CD4-positive, alpha-beta T cell treated with Interleukin-21 for 1 hour (primary cell): Measurements from ENCODE around the gene KLHL22.
A peak's percentile ranks its signal among the peaks of the same experiment; 100 is the strongest.
"Not testable (repeated sequence)": the region's sequence is repeated elsewhere in the genome, so short reads cannot be mapped to it uniquely, and the experiment has no call there.

ENCODE experiments used
- DNase-seq: peaks from one replicate; pipeline ENCODE4 v3.0.0-alpha.2; 2020

Gene KLHL22

DNA sequence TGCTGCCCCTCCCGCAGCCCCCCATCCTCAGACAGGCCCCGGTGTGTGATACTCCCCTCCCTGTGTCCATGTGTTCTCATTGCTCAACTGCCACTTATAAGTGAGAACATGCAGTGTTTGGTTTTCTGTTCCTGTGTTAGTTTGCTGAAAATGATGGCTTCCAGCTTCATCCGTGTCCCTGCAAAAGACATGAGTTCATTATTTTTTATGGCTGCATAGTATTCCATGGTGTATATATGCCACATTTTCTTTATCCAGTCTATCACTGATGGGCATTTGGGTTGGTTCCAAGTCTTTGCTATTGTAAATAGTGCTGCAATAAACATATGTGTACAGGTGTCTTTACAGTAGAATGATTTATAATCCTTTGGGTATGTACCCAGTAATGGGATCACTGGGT is 80.4 kb downstream of the KLHL22 start:
- DNase-seq, result not testable (repeated sequence)

DNA sequence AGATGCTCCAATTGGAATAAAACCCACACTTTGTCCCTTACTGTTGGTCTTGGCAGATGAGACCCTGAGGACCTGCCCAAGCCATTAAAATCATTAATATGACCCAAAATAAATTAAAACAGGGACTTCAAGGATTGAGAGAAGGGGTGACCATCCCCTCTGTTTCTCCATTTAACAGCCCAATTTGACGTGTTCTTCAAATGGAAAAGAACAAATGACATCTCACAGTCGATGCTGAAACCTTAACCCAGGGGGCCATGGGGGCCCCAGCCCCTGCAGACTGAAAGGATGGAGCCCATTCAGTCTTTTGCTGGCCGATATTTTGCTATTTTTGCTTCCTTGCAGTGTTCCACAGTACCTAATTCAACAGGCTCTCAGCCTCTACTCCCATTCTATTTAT is 81.1 kb downstream of the KLHL22 start:
- DNase-seq, result no peak

DNA sequence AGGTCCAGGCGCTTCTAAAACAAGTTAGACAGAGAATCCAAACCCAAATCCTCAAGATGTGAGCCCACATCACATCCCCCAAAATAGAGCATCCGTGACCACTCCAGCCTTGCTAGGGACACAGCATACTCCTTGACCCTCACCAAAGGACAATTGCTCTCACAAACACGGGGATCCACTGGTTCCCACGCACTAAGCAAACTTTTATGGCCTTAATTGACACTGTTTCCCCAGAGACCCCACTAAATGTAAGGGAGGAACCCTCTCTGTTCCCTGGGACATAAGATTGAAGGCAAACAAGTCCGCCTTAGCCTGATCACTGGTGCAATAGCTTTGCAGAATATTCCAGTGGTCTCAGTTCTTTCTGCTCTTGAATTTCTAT is 81.5 kb downstream of the KLHL22 start:
- DNase-seq, result no peak

DNA sequence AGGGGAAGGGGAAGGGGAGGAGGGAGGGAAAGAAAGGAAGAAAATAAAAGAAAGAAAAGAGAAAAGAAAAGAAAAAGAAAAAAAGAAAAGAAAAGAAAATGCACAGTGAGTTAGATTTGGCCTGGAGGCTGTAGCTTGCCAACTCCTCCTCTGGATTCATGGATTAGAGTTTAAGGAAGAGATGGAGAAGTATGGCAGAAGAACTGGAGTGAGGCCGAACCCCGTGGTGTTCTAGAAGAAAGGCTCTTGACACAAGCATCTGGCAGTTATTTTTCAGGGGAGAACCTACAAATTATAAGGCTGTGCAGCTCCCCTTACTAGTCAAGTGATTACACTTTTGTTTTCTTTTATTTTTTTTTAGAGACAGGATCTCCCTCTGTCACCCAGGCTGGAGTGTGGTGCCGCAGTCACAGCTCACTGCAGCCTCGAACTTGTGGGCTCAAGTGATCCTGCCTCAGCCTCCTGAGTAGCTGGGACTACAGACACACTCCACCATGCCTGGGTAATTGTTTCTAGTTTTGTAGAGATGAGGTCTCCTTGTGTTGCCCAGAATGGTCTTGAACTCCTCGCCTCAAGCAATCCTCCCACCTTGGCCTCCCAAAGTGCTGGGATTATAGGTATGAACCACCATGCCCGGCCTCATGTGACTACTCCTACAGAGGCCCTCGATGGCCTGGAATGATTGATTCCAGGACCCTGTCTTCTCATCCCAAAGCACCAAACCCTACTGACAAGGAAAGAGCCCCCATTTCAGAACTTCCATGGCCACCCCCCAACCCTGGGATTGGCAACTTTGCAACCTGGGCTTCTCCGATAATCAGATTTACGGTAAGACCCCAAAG is 82.2 kb downstream of the KLHL22 start:
- no peak for DNase-seq

DNA sequence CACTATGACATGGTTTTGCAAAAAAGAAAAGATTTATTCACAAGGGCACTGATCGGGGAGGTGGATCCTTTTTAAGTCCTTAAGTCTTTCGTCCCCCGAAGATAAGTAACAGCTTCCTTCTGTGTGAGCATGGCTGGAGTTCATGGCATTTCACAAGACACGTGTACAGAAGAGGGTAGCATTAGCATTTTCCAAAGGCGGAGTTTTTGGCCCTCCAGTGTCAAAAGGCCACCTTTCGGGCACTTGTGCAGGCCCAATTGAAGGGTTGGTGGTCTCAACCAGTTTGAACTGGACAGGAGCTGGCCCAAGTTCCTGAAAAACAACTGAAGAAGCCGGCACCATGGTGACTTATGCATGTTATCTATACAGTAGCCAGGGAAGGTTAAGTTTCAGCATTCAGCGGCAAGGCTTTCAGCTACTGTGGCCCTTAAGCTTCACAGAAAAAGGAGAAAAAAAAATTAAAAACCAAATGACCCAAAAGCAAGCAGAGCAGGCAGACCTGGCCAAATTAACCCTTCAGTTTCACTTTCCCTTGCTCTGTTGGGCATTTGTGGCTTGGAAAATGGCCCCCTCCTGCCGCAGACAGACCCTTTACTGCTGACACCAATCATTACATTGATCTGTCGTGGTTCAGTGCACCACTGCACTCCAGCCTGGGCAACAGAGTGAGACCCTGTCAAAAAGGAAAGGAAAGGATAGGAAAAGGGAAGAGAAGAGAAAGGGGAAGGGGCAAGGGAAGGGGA is 83.0 kb downstream of the KLHL22 start:
- DNase-seq, result no peak

DNA sequence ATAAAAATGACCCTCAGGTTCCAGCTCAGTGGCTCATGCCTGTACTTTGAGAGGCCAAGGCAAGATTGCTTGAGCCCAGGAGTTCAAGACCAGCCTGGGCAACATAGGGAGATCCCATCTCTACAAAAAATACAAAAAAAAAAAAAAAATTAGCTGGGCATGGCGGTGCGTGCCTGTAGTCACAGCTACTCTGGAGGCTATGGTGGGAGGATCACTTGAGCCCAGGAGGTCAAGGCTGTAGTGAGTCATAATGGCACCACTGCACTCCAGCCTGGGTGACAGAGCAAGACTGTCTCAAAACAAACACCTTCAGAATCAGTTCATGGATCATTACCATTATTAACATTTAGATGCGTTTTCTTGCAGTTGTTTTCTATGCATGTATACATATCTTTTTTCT is 86.2 kb downstream of the KLHL22 start:
- not testable (repeated sequence) for DNase-seq

DNA sequence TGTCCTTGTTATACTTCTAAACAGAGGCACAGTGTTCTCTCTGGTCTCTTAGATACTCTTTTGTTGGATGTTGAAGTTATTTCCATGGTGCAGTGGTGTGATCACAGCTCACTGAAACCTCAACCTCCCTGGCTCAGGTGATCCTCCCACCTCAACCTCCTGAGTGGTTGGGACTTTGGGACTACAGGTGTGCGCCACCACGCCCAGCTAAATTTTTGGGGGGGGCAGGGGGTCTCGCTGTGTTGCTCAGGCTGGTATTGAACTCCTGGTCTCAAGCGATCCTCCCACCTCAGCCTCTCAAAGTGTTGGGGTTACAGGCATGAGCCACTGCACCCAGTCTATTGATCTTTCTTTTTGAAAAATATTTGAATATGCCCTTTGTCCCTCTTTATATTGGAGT is 86.7 kb downstream of the KLHL22 start:
- no peak for DNase-seq

DNA sequence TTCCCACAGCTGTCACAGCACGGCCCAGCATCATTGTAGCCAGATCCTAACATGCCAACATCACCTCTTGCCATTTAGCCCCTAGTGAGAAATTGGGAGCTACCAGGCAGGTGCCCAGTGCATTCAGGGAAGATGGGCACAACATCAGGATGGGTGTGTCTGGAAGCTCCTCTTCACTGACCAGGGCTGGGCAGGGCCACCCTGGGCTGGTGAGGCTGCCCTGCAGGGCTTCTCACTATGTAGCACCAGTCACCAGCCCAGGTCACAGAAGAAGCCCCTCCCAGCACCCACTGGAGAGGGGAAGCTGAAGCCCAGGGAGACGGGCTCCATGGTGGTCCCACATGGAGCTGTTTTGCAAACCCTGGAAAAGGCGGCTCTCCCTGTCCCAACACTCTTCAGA is 87.8 kb downstream of the KLHL22 start:
- no peak for DNase-seq

DNA sequence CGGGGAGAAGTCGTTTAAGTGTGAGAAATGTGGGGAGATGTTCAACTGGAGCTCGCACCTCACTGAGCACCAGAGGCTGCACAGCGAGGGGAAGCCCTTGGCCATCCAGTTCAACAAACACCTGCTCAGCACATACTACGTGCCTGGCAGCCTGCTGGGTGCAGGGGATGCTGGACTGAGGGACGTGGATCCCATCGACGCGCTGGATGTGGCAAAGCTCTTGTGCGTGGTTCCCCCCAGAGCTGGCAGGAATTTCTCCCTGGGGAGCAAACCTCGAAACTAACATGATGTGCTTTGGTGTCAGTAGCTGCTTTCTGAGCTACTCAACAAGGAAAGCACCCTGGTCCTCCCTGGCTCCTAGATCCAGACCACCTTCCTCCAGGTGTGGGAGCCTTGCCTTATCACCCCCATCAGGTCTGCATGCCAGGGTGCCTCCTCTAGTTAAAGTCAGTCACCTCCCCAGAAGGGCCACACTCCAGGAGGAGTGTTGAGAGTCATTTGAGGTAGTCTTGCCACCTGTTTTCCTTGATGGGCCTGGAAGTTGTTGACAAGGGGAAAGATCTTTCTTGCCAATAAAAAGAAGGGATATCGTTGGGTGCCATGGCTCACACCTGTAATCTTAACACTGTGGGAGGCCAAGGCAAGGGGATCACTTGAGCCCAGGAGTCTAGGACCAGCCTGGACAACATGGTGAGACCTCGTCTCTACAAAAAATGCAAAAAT is 88.7 kb downstream of the KLHL22 start:
- DNase-seq, result no peak

DNA sequence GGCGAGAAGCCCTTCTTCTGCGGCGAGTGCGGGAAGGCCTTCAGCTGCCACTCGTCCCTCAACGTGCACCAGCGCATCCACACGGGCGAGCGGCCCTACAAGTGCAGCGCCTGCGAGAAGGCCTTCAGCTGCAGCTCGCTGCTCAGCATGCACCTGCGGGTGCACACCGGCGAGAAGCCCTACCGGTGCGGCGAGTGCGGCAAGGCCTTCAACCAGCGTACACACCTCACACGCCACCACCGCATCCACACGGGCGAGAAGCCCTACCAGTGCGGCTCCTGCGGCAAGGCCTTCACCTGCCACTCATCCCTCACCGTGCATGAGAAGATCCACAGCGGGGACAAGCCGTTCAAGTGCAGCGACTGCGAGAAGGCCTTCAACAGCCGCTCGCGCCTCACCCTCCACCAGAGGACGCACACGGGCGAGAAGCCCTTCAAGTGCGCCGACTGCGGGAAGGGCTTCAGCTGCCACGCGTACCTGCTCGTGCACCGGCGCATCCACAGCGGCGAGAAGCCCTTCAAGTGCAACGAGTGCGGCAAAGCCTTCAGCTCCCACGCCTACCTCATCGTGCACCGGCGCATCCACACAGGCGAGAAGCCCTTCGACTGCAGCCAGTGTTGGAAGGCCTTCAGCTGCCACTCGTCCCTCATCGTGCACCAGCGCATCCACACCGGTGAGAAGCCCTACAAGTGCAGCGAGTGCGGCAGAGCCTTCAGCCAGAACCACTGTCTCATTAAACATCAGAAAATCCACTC is 89.5 kb downstream of the KLHL22 start:
- no peak for DNase-seq

DNA sequence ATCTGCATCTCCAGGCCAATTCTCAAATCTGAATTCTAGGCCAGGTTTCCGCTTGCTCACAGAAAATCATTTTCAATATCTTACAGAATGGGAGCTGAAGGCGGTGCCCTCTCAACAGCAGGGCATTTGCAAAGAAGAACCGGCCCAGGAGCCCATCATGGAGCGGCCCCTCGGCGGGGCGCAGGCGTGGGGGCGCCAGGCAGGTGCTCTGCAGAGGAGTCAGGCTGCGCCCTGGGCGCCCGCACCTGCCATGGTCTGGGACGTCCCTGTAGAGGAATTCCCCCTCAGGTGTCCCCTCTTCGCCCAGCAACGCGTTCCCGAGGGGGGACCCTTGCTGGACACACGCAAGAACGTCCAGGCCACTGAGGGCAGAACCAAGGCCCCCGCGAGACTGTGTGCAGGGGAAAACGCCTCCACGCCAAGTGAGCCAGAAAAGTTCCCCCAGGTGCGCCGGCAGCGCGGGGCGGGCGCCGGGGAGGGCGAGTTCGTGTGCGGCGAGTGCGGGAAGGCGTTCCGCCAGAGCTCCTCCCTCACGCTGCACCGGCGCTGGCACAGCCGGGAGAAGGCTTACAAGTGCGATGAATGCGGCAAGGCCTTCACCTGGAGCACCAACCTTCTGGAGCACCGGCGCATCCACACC is 90.2 kb downstream of the KLHL22 start:
- DNase-seq, result no peak

DNA sequence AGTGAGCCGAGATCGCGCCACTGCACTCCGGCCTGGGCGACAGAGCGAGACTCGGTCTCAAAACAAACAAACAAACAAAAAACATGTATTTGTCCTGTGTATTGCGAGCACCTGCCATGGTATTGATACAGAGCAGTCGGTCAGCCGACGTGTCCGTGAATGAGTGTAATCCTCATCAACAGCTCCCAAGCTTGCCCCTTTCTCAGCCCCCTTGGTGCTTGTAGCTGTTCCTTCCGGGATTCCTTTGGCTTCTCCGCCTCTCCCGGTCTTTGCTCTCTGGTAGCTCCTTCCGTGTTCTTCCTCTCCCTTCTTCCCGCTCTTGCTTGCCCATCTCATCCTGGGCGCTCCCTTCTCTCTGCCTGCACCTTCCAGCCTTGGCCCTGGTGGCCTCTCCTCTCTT is 90.7 kb downstream of the KLHL22 start:
- DNase-seq, result no peak

DNA sequence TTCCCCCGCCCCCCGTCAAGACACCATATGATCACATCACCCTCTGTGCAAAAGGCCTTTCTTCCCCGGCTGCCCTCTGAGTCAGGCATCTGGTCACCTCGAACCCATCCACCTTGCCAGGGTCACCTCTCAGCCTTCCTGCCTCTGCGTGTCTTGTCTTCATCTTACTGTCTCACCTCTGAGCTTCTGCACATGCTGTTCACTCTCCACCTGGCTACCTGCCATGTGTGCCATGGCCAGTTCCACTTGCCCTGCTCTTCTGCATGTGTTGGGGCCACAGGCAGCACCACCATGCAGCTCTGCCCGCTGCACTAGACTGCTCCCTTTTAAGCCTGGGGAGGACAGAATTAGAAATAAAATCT is 91.8 kb downstream of the KLHL22 start:
- DNase-seq, result no peak

DNA sequence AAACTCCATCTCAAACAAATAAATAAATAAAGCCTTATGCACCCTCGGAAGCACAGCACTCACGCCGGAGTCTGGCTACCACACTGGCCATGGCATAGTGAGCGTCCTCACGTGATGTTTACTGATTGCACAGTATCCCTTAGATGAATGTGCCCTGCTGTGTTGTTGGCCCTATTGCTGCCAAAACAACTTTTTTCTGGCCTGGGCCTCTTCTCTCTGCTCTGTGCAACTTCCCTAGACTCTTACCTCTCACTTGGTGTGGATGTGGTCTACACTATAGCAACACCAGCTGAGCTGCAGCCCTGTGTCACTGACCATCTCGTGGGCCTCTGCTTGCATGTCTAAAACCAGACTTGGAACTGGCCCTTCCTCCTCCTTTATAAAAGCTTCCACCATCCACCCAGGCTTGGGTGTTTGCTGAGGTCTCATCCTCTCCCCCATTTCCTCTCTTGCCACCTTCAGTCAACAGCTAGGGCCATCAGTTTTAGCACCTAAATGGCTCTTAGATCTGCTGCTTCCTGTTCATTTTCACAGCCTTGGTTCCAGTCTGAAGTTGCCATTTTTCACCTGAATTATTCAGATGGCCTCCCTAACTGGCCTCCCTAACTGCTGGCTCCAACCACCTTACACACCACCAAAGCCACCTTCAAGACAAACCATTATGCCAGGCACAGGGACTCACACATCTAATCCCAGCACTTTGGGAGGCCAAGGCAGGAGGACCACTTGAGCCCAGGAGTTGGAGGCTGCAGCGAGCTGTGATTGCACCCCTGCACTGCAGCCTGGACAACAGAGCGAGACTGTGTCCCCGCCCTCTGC is 92.4 kb downstream of the KLHL22 start:
- DNase-seq, result peak; percentile 6

DNA sequence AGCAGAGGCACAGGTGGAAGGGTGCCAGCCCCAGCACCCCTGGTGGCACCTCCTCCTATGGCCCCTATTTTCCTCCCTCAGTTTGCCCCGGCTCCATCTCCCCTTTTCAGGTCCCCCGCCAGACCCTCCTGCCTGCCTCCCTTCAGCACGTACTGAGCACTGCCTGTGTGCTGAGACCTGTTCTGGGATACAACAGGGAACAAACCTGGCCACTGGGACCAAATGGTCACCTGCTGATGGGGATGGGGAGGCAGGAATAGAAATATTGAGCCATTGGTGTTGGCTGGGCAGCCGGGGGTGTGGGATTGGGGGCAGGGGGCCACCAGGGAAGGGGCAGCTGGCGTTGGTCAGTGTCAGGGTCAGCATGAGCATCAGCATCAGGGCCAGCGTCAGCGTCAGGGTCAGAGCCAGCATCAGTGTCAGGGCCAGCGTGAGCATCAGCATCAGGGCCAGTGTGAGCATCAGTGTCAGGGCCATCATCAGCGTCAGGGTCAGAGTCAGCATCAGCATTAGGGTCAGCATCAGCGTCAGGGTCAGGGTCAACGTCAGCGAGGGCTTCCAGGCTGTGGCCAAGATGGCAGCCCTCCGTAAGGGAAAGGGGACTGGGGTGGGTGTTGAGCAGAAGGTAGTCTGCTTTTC is 94.1 kb downstream of the KLHL22 start:
- no peak for DNase-seq

DNA sequence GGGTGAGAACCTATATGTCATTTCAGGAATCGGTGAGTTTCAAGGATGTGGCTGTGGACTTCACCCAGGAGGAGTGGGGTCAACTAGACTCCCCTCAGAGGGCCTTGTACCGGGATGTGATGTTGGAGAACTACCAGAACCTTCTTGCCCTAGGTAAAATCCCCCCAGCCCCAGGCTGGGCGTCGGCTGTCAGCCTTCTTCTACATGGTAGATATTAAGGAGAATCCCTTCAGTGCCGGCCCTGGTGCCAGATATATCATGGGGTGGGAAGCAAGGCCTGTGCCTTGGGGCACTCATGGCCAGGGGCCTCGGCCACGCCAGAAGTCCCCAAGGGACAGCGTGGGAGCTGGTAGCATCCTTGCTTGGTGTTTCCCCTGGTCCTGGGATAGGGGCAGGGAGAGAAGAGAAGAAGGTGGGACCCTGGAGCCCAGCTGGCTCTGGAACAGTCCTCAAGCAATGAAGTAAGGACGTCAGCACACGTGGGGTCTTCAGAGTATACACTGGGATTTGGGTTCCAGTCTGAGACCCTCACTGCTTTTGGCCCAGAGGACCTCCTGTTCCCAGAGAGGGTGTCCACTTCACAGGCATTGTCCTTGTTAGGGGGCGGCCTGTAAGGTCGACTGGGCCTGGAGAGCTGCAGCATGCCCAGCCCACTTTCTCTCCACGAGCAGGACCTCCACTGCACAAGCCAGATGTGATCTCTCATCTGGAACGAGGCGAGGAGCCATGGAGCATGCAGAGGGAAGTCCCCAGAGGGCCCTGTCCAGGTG is 94.8 kb downstream of the KLHL22 start:
- no peak for DNase-seq

DNA sequence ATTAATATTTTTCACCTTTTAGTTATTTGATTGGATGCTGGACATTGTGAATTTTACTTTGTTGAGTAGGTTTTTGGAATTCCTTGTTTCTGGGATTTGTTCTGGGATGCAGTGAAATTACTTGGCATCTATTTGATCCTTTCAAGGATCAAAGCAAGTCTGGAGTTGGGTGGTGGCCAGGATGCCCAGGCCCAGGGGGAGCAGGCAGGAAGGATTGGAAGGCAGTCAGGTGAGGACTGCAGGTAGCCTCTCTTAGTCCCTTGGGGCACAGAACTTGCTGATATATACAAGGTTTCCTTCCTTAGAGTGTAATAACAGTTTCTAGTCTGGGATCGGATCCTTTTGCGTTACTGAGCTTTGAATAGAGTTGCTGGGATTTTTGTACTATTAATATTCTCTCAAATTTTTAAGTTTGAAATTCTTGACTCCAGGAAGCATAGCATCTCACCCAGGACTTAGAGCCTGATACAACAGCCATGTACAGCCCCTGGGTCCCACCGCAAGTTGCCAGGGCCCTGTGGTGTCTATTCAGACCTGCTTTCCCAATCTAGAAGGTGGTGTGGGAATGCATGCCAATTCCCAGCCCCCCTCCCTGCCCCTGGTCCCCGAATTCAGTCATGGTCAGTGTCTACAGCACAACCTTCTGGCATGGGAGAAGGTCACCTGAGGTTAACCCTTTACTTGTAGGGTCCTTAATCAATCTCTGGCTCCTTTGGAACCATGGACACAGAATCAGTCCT is 95.6 kb downstream of the KLHL22 start:
- DNase-seq, result no peak

DNA sequence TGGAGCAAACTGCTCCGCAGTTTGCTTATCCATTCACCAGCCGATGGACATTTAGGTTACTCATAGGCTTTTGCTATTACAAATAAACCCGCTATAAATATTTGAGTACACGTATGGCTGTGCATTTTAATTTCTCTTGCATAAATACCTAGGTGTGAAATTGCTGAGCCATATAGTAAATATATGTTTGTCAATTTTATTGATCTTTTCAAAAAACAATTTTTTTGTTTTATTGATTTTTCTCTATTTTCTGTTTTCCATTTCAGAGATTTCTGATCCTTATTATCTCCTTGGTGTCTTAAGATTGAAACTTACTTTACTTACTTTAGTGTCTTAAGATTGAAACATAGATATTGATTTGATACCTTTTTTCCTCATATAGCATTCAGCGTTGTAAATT is 97.2 kb downstream of the KLHL22 start:
- no peak for DNase-seq

DNA sequence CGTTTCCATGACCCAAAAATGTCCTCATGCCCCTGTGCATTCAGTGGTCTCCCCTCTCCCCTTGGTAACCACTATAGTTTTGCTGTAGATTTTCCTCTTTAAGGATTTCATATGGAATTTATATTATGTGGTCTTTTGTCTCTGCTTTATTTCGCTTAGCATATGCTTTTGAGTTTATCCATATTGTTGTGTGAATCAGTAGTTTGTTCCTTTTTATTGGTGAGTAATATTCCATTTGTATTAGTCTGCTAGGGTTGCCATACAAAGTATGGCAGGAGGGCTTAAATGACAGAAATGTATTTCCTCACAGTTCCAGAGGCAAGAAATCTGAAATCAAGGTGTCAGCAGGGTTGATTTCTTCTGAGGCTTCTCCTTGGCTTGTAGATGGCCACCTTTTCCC is 98.1 kb downstream of the KLHL22 start:
- no peak for DNase-seq

DNA sequence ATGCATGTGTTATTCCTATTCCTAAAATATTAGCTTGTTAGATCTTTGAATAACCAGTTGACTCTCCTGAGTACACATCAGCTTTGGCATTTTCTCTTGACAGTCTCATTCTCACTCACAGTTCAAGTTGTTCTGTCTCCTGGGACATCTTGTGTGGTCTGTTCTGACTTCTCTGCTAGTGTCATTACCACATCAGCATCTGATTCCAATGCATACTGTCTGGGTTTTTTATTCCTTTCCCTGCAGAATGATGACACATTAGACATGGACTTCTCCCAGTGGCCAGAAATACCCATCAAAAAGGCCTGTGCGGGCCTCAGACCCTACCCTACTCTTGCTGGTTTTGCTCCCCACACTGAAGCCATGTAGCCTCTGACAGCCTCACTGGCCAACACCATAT is 99.0 kb downstream of the KLHL22 start:
- no peak for DNase-seq
